OCI-LY7 (cell line): ENCODE measurements around the gene USH1C. TPM values are rescaled to one million over a fixed set of nuclear protein-coding genes. Genes with fewer than 3 reads are reported as not detected.

Experiments
- BruUV-seq: library from RNA; stranded (reverse); fragments of 400-500 nt; replicated peaks from 2 replicates; lab custom pipeline; 2021; lab: Mats Ljungman, UMichigan
- CTCF ChIA-PET: fragments of 300-600 bp; sonication (Branson Sonifier 250); formaldehyde crosslinking; loops from one replicate; lab custom pipeline; 2022; ENCODE audit warnings: antibody characterized with exemption; ENCODE audit not compliant: unreplicated experiment; lab: Charles Lee
- POLR2A ChIA-PET: fragments of 300-600 bp; sonication (Branson Sonifier 250); formaldehyde crosslinking; loops from one replicate; lab custom pipeline; 2022; ENCODE audit warnings: antibody characterized with exemption; lab: Charles Lee
- DNase-seq: peaks from one replicate; pipeline ENCODE4 v3.0.0-alpha.2; 2015; ENCODE audit warnings: low spot score
- H2AFZ ChIP-seq: fragments of 200-600 bp; sonication (generic), shearing (Covaris generic); 2 replicates; pipeline ENCODE4 v1.6.1; 2014; ENCODE audit warnings: mild to moderate bottlenecking, antibody characterized with exemption, low read length, moderate library complexity
- H3K27ac ChIP-seq: fragments of 200-600 bp; sonication (generic); 2 replicates; pipeline ENCODE4 v1.5.1; 2014; ENCODE audit warnings: mixed run types, low read depth, mild to moderate bottlenecking, moderate library complexity, low read length, inconsistent platforms; ENCODE audit not compliant: poor library complexity, severe bottlenecking
- H3K36me3 ChIP-seq: fragments of 200-600 bp; sonication (generic); 2 replicates; pipeline ENCODE4 v1.6.1; 2014; ENCODE audit warnings: mild to moderate bottlenecking, antibody characterized with exemption, low read length, moderate library complexity, mixed read lengths; ENCODE audit not compliant: insufficient read depth
- H3K4me1 ChIP-seq: fragments of 200-600 bp; sonication (generic); 2 replicates; pipeline ENCODE4 v1.5.1; 2014; ENCODE audit warnings: mild to moderate bottlenecking, low read length; ENCODE audit not compliant: insufficient read depth, poor library complexity, severe bottlenecking
- H3K4me2 ChIP-seq: fragments of 200-600 bp; sonication (generic); 2 replicates; pipeline ENCODE4 v1.6.1; 2014; ENCODE audit warnings: mild to moderate bottlenecking, low read length
- H3K4me3 ChIP-seq: fragments of 200-600 bp; sonication (generic); 2 replicates; pipeline ENCODE4 v1.5.1; 2014; ENCODE audit warnings: mild to moderate bottlenecking, low read depth, low read length; ENCODE audit not compliant: poor library complexity, severe bottlenecking
- H3K79me2 ChIP-seq: fragments of 200-600 bp; sonication (generic); 2 replicates; pipeline ENCODE4 v1.6.1; 2016; ENCODE audit warnings: low read depth, mild to moderate bottlenecking, low read length, moderate library complexity, mixed read lengths; ENCODE audit not compliant: insufficient read depth
- H3K9me2 ChIP-seq: fragments of 200-600 bp; sonication (generic); 2 replicates; pipeline ENCODE4 v1.6.1; 2016; ENCODE audit warnings: mild to moderate bottlenecking, low read length, mixed read lengths; ENCODE audit not compliant: insufficient read depth
- H3K9me3 ChIP-seq: fragments of 200-600 bp; sonication (generic); 2 replicates; pipeline ENCODE4 v1.6.1; 2014; ENCODE audit warnings: mild to moderate bottlenecking, mixed run types, low read length, mixed read lengths
- H4K20me1 ChIP-seq: fragments of 200-600 bp; sonication (generic); 2 replicates; pipeline ENCODE4 v1.6.1; 2014; ENCODE audit warnings: mild to moderate bottlenecking, antibody characterized with exemption, low read length, moderate library complexity, mixed read lengths; ENCODE audit not compliant: insufficient read depth
- CTCF ChIP-seq: fragments of 200-600 bp; sonication (generic); conservative IDR thresholded peaks from 2 replicates; pipeline ENCODE4 v1.5.1; 2014; ENCODE audit warnings: mild to moderate bottlenecking, antibody characterized with exemption, low read length, moderate library complexity, mixed read lengths
- EZH2phosphoT487 ChIP-seq: fragments of 200-600 bp; sonication (generic); IDR thresholded peaks from 2 replicates; pipeline ENCODE4 v1.6.1; 2018; ENCODE audit warnings: low read depth, borderline replicate concordance, mild to moderate bottlenecking, mixed run types, antibody characterized with exemption, low read length, moderate library complexity, mixed read lengths
- intact Hi-C: fragments of 100-400 bp; cut with micrococcal nuclease; formaldehyde crosslinking; loops from one replicate; pipeline ENCODE4 v1.10.0; 2022; ENCODE audit not compliant: unreplicated experiment
- total RNA-seq, 2 experiments: library from RNA; depleted of rRNA in 1 of 2; stranded (reverse); fragments of >200 nt in 1 of 2; shearing (Covaris generic) in 1 of 2; gene quantifications; 2 replicates each; pipeline ENCODE4 v1.2.3, GENCODE V29; 2014 to 2022

The USH1C gene
- total RNA-seq, 2 experiments from 2014 or later: not detected

- Histone ChIP-seq H4K20me1 (no peaks in the 10 kb centered on the region), H3K4me3 (no peak overlapping the region), H2AFZ (no peak overlapping the region), H3K9me2 (no peaks in the 10 kb centered on the region), H3K27ac (no peak overlapping the region), H3K36me3 (no peaks in the 10 kb centered on the region), H3K4me2 (no peak overlapping the region), H3K4me1 (peaks cover 4% of the 10 kb centered on the region), H3K9me3 (no peaks in the 10 kb centered on the region), H3K79me2 (no peaks in the 10 kb centered on the region)
- no peak for DNase-seq
- TF ChIP-seq EZH2phosphoT487 (no peak), CTCF (no peak)
- intact Hi-C loops: no loop called here
- ChIA-PET POLR2A (no interaction called here), CTCF (no interaction called here)
- no TSS peak for BruUV-seq
Observed at GRCh38 chr11:17571431-17572358, 27.5 kb upstream of the USH1C start.

GRCh38 chr11:17570034-17570433 lies 25.8 kb upstream of the USH1C start:
- Histone ChIP-seq H3K4me3 (no peak overlapping the region), H3K4me2 (no peak overlapping the region), H3K9me2 (no peaks in the 10 kb centered on the region), H4K20me1 (no peaks in the 10 kb centered on the region), H3K36me3 (no peaks in the 10 kb centered on the region), H3K9me3 (no peaks in the 10 kb centered on the region), H3K4me1 (peaks cover 4% of the 10 kb centered on the region), H3K79me2 (no peaks in the 10 kb centered on the region), H2AFZ (no peak overlapping the region), H3K27ac (no peak overlapping the region)
- CTCF ChIA-PET: no interaction called here
- intact Hi-C loops: no loop called here
- no TSS peak for BruUV-seq
- TF ChIP-seq EZH2phosphoT487: no peak
- TF ChIP-seq CTCF: no peak
- no peak for DNase-seq
- POLR2A ChIA-PET: no interaction called here

- no peak overlapping the region for H3K4me3 ChIP-seq
- peaks cover 4% of the 10 kb centered on the region for H3K4me1 ChIP-seq
- POLR2A ChIA-PET: interaction anchor here (0.6 kb wide), 1 partner anchor 328 kb away, joined by 3 read pairs; no protein-coding TSS in a partner anchor
- intact Hi-C loops: no loop called here
- no TSS peak for BruUV-seq
- no peaks in the 10 kb centered on the region for H3K9me2 ChIP-seq
- no peaks in the 10 kb centered on the region for H3K9me3 ChIP-seq
- H2AFZ ChIP-seq: no peak overlapping the region
- no peaks in the 10 kb centered on the region for H4K20me1 ChIP-seq
- TF ChIP-seq CTCF: no peak
- no peak for TF ChIP-seq EZH2phosphoT487
- CTCF ChIA-PET: no interaction called here
- no peaks in the 10 kb centered on the region for H3K79me2 ChIP-seq
- no peak overlapping the region for H3K4me2 ChIP-seq
- H3K27ac ChIP-seq: no peak overlapping the region
- no peaks in the 10 kb centered on the region for H3K36me3 ChIP-seq
- DNase-seq: no peak
Observed at GRCh38 chr11:17568944-17569343, 24.7 kb upstream of the USH1C start.
